ENCODE results near the gene UROC1. TPM values are rescaled to one million over a fixed set of nuclear protein-coding genes. Genes with fewer than 3 reads are reported as not detected.

Gene UROC1
- total RNA-seq, 2 experiments from 2014 or later, result not detected

DNA sequence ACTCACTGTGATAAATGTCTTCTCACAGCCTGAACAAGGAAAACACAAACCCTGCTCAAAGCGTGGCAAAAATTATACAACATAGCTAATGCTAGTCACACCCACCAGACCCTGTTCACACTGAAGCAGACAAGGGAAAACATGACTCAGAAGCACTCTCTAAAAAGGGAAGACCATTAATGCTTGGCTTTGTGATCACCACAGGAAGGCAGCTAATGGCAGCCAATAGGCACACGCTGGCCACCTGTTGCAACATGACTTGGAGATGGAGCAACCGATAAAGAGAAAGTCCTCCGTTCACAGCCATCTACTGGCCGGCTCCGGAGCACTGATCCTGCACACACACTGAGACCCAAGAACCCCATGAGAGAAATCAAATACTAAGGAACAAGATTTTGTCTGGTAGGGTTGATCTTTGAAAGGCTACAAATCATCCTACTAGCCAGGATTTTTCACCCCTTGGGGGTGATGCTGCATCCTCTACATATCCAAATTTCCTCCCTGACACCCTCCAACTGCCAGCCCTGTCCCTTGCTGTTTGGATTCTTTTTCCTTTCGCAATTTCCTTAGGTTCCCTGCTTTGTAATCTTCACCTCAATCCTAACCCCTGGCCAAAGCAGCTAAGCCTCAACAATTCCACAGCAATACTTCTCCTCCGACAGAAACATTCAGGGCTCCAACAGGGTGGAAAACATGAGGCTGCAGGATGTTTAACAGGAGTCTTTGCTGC is 45.1 kb downstream of the UROC1 start:
- peaks cover 46% of the 10 kb centered on the region for H3K36me3 Mint-ChIP-seq (ENCODE audit: low read depth)
- no peaks in the 10 kb centered on the region for H3K27me3 Mint-ChIP-seq (ENCODE audit: low read depth)
- peak; percentile 30 for DNase-seq
- peak overlapping the region; percentile 90 for H3K4me3 Mint-ChIP-seq
- intact Hi-C loops (cut with micrococcal nuclease), result loop anchor here (10.0 kb wide), 1 partner anchor 1328 kb away; no protein-coding TSS in a partner anchor
- H3K9me3 Mint-ChIP-seq, result no peaks in the 10 kb centered on the region
- CTCF ChIA-PET, result no interaction called here
- peaks cover 56% of the 10 kb centered on the region for H3K4me1 Mint-ChIP-seq (ENCODE audit: low read depth)
- H3K27ac Mint-ChIP-seq, result peak overlapping the region; percentile 44

DNA sequence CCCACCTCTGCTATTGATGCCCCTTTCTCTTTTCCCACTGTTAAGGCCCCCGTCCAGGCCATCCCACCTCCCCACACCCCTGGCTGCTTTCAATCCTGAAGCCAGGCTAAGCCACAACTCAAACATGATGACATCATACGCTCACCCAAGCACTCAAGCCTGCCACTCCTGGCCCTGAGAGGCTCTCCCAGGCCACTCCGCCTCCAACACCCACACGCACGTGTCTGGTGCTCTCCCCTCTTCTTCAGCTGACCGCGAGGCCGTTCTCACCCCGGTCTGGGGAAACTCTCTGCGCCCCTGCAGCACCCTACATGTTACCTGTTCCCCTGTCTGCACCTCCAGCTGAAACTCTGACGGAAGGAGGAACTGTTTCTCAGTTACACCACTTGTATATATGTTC is 48.1 kb downstream of the UROC1 start:
- Mint-ChIP-seq H3K4me3 (no peak overlapping the region), H3K9me3 (no peaks in the 10 kb centered on the region), H3K36me3 (ENCODE audit: low read depth) (peaks cover 60% of the 10 kb centered on the region), H3K27me3 (ENCODE audit: low read depth) (no peaks in the 10 kb centered on the region), H3K27ac (peak overlapping the region; percentile 74), H3K4me1 (ENCODE audit: low read depth) (peaks cover 55% of the 10 kb centered on the region)
- intact Hi-C loops (cut with micrococcal nuclease), result no loop called here
- DNase-seq, result no peak
- CTCF ChIA-PET, result no interaction called here

DNA sequence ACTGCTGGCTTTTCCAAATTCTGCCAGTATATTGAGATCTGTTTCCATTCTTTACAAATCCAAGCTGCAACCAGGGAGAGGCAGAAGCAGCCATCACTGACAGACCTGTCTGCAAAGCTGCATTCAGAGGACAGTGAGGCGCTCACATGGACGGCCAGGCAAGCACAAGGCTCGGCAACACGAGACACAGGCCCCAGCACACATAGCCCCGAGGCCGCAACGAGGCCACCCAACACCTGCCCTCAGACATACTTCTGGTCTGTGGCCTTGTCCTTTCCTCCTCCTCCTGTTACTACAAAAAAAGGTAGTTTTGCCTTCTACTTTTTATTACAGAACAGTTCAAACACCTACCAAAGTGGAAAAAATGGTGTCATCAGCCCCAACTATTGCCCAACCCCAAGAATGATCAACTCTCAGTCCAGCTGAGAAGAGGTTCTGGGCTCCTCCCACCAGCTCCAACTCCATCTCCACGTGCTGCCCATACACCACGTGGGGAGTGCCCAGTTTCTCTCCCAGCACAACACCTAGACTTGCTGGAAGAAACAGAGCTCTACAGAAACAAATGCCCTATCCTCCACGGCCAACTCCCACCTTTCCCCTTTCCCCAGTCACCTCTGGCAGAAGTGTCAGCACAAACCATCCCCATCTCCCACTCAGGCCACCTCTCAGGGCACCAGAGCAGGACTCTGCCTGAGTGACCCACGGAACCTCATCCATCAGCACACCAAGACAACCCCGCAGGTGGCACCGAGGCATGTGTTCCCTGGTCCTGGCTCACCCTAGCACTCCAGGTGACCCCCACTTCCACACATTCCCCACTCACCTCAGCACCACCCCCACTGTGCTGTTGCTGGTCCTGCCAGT is 49.3 kb downstream of the UROC1 start:
- CTCF ChIA-PET, result no interaction called here

GRCh38 chr3:126467611-126467955 is 50.0 kb downstream of the UROC1 start:
- no peak overlapping the region for H3K4me3 Mint-ChIP-seq
- no peak overlapping the region for H3K27ac Mint-ChIP-seq
- no peaks in the 10 kb centered on the region for H3K9me3 Mint-ChIP-seq

More for the DNA sequence above, 49.3 kb downstream of the UROC1 start:
- Mint-ChIP-seq H3K9me3 (no peaks in the 10 kb centered on the region), H3K27me3 (ENCODE audit: low read depth) (no peaks in the 10 kb centered on the region), H3K27ac (peak overlapping the region; percentile 35), H3K36me3 (ENCODE audit: low read depth) (peaks cover 61% of the 10 kb centered on the region), H3K4me1 (ENCODE audit: low read depth) (peaks cover 43% of the 10 kb centered on the region), H3K4me3 (no peak overlapping the region)
- intact Hi-C loops (cut with micrococcal nuclease), result no loop called here
- no peak for DNase-seq

DNA sequence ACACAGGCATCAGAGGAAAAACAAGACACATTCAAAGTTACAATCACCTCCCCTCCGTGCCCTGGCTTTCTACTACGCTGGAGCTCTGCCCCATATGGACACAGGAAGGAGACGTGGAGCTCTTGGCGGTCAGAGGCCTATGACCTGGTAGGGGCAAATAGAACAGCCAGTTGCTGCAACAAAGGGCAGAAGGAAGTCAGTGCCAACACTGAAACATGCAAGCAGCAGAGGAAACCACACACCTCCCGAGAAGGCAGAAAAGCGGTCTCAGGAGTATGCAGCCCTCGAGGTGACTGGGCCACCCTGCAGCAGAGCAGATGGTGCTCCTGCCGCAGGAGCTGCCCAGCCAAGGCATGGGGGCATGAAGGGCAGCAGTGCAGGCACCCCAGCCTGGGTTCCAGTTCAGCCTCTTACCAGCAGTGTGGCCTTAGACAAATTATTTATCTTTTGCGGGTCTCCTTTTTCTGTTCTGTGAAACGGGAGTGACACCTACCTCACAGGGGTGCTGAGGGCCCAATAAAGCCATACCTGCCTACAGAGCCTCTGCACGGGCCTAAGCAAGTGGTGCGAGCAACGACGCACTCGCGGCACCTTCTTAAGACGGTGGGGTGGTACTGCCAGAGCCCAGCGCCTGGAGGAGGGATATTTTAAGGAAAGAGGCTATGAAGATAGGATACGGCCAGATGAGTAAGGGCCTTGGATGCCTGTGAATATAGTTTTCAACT is 50.5 kb downstream of the UROC1 start:
- H3K4me3 Mint-ChIP-seq, result no peak overlapping the region
- intact Hi-C loops (cut with micrococcal nuclease), result no loop called here
- CTCF ChIA-PET, result interaction anchor here (0.7 kb wide), 1 partner anchor 96 kb away, joined by 3 read pairs; no protein-coding TSS in a partner anchor
- peaks cover 31% of the 10 kb centered on the region for H3K4me1 Mint-ChIP-seq (ENCODE audit: low read depth)
- DNase-seq, result no peak
- H3K36me3 Mint-ChIP-seq (ENCODE audit: low read depth), result peaks cover 55% of the 10 kb centered on the region
- no peaks in the 10 kb centered on the region for H3K9me3 Mint-ChIP-seq
- no peaks in the 10 kb centered on the region for H3K27me3 Mint-ChIP-seq (ENCODE audit: low read depth)
- no peak overlapping the region for H3K27ac Mint-ChIP-seq

More at GRCh38 chr3:126467611-126467955, 50.0 kb downstream of the UROC1 start:
- H3K27me3 Mint-ChIP-seq (ENCODE audit: low read depth), result no peaks in the 10 kb centered on the region
- H3K4me1 Mint-ChIP-seq (ENCODE audit: low read depth), result peaks cover 36% of the 10 kb centered on the region
- CTCF ChIA-PET, result no interaction called here
- no peak for DNase-seq
- intact Hi-C loops (cut with micrococcal nuclease), result no loop called here
- H3K36me3 Mint-ChIP-seq (ENCODE audit: low read depth), result peaks cover 56% of the 10 kb centered on the region

- no peak overlapping the region for H3K4me3 Mint-ChIP-seq
- H3K4me1 Mint-ChIP-seq (ENCODE audit: low read depth), result peaks cover 26% of the 10 kb centered on the region
- intact Hi-C loops (cut with micrococcal nuclease), result no loop called here
- CTCF ChIA-PET, result interaction anchor here (1.0 kb wide), 1 partner anchor 9 kb away, joined by 3 read pairs; no protein-coding TSS in a partner anchor
- H3K36me3 Mint-ChIP-seq (ENCODE audit: low read depth), result peaks cover 60% of the 10 kb centered on the region
- H3K27ac Mint-ChIP-seq, result no peak overlapping the region
- H3K27me3 Mint-ChIP-seq (ENCODE audit: low read depth), result no peaks in the 10 kb centered on the region
- no peaks in the 10 kb centered on the region for H3K9me3 Mint-ChIP-seq
- DNase-seq, result no peak
Measured at GRCh38 chr3:126465928-126466544, 51.5 kb downstream of the UROC1 start.

DNA sequence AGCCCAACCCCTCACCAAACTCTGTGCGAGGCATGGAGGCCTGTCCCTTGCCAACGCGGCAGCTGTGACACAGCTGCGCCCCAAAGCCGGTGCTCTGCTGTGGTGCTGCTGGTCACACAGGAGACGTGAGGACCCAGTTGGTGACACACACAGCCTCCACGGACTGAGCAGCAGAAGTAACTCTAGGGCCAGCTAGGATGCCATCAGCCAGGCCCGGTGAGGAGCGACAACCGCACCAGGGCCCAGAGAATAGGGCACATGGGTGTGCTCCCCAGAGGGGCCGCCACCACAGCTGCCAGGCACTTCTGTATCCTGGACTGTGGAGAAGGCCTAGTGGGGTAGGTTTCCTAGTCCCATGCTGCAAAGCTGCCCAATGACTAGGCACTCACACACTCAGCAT is 52.6 kb downstream of the UROC1 start:
- intact Hi-C loops (cut with micrococcal nuclease), result no loop called here
- Mint-ChIP-seq H3K27ac (no peak overlapping the region), H3K9me3 (no peaks in the 10 kb centered on the region), H3K4me3 (no peak overlapping the region), H3K36me3 (ENCODE audit: low read depth) (peaks cover 59% of the 10 kb centered on the region), H3K27me3 (ENCODE audit: low read depth) (no peaks in the 10 kb centered on the region), H3K4me1 (ENCODE audit: low read depth) (peaks cover 24% of the 10 kb centered on the region)
- CTCF ChIA-PET, result interaction anchor here (1.0 kb wide), 1 partner anchor 10 kb away, joined by 3 read pairs; no protein-coding TSS in a partner anchor
- DNase-seq, result no peak

- no peaks in the 10 kb centered on the region for H3K9me3 Mint-ChIP-seq
- peaks cover 19% of the 10 kb centered on the region for H3K4me1 Mint-ChIP-seq (ENCODE audit: low read depth)
- H3K27me3 Mint-ChIP-seq (ENCODE audit: low read depth), result no peaks in the 10 kb centered on the region
- intact Hi-C loops (cut with micrococcal nuclease), result no loop called here
- DNase-seq, result no peak
- CTCF ChIA-PET, result no interaction called here
- no peak overlapping the region for H3K27ac Mint-ChIP-seq
- H3K36me3 Mint-ChIP-seq (ENCODE audit: low read depth), result peaks cover 54% of the 10 kb centered on the region
- H3K4me3 Mint-ChIP-seq, result no peak overlapping the region
Measured at GRCh38 chr3:126464494-126464893, 53.1 kb downstream of the UROC1 start.

GRCh38 chr3:126464093-126464492 is 53.5 kb downstream of the UROC1 start:
- DNase-seq, result no peak
- Mint-ChIP-seq H3K27me3 (ENCODE audit: low read depth) (no peaks in the 10 kb centered on the region), H3K36me3 (ENCODE audit: low read depth) (peaks cover 52% of the 10 kb centered on the region), H3K27ac (no peak overlapping the region), H3K9me3 (no peaks in the 10 kb centered on the region), H3K4me3 (no peak overlapping the region), H3K4me1 (ENCODE audit: low read depth) (peaks cover 15% of the 10 kb centered on the region)
- intact Hi-C loops (cut with micrococcal nuclease), result no loop called here
- CTCF ChIA-PET, result no interaction called here

GRCh38 chr3:126463521-126463920 is 54.1 kb downstream of the UROC1 start:
- H3K36me3 Mint-ChIP-seq (ENCODE audit: low read depth), result peaks cover 49% of the 10 kb centered on the region
- H3K27ac Mint-ChIP-seq, result no peak overlapping the region
- peaks cover 13% of the 10 kb centered on the region for H3K4me1 Mint-ChIP-seq (ENCODE audit: low read depth)
- H3K4me3 Mint-ChIP-seq, result no peak overlapping the region
- no peaks in the 10 kb centered on the region for H3K9me3 Mint-ChIP-seq
- CTCF ChIA-PET, result no interaction called here
- no peaks in the 10 kb centered on the region for H3K27me3 Mint-ChIP-seq (ENCODE audit: low read depth)
- no peak for DNase-seq
- intact Hi-C loops (cut with micrococcal nuclease), result no loop called here

DNA sequence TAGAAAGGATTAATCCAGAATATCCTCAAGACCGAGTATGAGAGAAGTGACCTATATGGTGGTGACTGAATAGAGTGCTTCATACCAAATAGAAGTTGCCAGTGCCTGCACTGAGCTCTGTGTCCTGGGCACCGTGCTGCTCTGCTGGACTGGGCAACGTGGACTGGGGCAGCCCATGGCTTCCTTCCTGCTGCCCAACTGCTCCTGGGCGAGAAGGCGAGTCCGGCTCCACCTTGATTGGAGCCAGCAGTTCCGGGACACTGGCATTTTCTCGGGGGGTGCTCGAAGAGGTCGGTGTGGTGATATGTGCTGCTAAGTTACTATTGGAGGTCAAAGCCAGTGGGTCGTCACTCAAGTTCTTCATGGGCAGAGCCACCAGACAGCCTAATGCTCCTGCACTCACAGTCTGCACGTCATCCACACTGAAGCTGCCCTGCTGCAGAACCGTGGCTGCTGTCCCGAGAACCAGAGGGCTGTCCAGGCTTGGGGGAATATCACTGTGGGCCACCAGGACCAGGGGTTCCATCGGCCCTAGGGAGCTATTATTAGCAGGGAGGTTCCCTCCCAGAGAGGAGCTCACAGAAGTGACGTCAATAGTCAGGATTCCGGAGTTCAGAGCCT is 56.0 kb downstream of the UROC1 start:
- Mint-ChIP-seq H3K4me1 (ENCODE audit: low read depth) (peaks cover 4% of the 10 kb centered on the region), H3K27ac (no peak overlapping the region), H3K36me3 (ENCODE audit: low read depth) (peaks cover 43% of the 10 kb centered on the region), H3K27me3 (ENCODE audit: low read depth) (no peaks in the 10 kb centered on the region), H3K9me3 (no peaks in the 10 kb centered on the region), H3K4me3 (no peak overlapping the region)
- intact Hi-C loops (cut with micrococcal nuclease), result no loop called here
- DNase-seq, result no peak
- CTCF ChIA-PET, result interaction anchor here (1.1 kb wide), 1 partner anchor 14 kb away, joined by 3 read pairs; no protein-coding TSS in a partner anchor

All from activated naive CD4-positive, alpha-beta T cell treated with anti-CD3 and anti-CD28 coated beads for 36 hours (primary cell).